ENCODE results near the gene STAU1.

- no peak for TF ChIP-seq RAD21 (CRISPR knock-in tag; IDR thresholded peaks at IDR 0.05)
- no peak for TF ChIP-seq USF2 (IDR thresholded peaks at IDR 0.05; ENCODE audit: low read depth, low read length)
- TF ChIP-seq USF2 (CRISPR knock-in tag; IDR thresholded peaks at IDR 0.05; ENCODE audit: borderline replicate concordance): no peak
- TF ChIP-seq MIER2 (CRISPR knock-in tag; IDR thresholded peaks at IDR 0.05): no peak
- no peak for TF ChIP-seq BRCA1 (CRISPR knock-in tag; IDR thresholded peaks at IDR 0.05)
- TF ChIP-seq CREB1 (IDR thresholded peaks at IDR 0.05): no peak
- no peak for TF ChIP-seq CREB1 (CRISPR knock-in tag; IDR thresholded peaks at IDR 0.05)
- no peak for TF ChIP-seq PHB2 (IDR thresholded peaks at IDR 0.05; ENCODE audit: partially characterized antibody)
- TF ChIP-seq, protein P1, sequence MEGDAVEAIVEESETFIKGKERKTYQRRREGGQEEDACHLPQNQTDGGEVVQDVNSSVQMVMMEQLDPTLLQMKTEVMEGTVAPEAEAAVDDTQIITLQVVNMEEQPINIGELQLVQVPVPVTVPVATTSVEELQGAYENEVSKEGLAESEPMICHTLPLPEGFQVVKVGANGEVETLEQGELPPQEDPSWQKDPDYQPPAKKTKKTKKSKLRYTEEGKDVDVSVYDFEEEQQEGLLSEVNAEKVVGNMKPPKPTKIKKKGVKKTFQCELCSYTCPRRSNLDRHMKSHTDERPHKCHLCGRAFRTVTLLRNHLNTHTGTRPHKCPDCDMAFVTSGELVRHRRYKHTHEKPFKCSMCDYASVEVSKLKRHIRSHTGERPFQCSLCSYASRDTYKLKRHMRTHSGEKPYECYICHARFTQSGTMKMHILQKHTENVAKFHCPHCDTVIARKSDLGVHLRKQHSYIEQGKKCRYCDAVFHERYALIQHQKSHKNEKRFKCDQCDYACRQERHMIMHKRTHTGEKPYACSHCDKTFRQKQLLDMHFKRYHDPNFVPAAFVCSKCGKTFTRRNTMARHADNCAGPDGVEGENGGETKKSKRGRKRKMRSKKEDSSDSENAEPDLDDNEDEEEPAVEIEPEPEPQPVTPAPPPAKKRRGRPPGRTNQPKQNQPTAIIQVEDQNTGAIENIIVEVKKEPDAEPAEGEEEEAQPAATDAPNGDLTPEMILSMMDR (CRISPR knock-in tag; IDR thresholded peaks at IDR 0.05): no peak
- TF ChIP-seq ZNF749 (CRISPR knock-in tag; IDR thresholded peaks at IDR 0.05; ENCODE audit: borderline replicate concordance): no peak
- TF ChIP-seq ZKSCAN1 (IDR thresholded peaks at IDR 0.05; ENCODE audit: low read length): no peak
- TF ChIP-seq, protein P2, sequence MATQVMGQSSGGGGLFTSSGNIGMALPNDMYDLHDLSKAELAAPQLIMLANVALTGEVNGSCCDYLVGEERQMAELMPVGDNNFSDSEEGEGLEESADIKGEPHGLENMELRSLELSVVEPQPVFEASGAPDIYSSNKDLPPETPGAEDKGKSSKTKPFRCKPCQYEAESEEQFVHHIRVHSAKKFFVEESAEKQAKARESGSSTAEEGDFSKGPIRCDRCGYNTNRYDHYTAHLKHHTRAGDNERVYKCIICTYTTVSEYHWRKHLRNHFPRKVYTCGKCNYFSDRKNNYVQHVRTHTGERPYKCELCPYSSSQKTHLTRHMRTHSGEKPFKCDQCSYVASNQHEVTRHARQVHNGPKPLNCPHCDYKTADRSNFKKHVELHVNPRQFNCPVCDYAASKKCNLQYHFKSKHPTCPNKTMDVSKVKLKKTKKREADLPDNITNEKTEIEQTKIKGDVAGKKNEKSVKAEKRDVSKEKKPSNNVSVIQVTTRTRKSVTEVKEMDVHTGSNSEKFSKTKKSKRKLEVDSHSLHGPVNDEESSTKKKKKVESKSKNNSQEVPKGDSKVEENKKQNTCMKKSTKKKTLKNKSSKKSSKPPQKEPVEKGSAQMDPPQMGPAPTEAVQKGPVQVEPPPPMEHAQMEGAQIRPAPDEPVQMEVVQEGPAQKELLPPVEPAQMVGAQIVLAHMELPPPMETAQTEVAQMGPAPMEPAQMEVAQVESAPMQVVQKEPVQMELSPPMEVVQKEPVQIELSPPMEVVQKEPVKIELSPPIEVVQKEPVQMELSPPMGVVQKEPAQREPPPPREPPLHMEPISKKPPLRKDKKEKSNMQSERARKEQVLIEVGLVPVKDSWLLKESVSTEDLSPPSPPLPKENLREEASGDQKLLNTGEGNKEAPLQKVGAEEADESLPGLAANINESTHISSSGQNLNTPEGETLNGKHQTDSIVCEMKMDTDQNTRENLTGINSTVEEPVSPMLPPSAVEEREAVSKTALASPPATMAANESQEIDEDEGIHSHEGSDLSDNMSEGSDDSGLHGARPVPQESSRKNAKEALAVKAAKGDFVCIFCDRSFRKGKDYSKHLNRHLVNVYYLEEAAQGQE (IDR thresholded peaks at IDR 0.05; ENCODE audit: borderline replicate concordance in 1 of 2, low read depth in 1 of 2, low read length in 2 of 2): no peak
- TF ChIP-seq ATF1 (CRISPR knock-in tag; IDR thresholded peaks at IDR 0.05): no peak
- no peak for TF ChIP-seq ZNF792 (CRISPR knock-in tag; IDR thresholded peaks at IDR 0.05)
- TF ChIP-seq REL (CRISPR knock-in tag; conservative IDR thresholded peaks at IDR 0.05): no peak
Measured at GRCh38 chr20:49136817-49137571, 51.1 kb downstream of the STAU1 start.
